HG03565 (cell line): ENCODE measurements around the gene FOXE1.

Source experiments
- ATAC-seq: cut with Tn5 transposase; IDR thresholded peaks from one replicate; pipeline ENCODE4 v1.9.1; 2021; ENCODE audit warnings: mild to moderate bottlenecking, moderate library complexity; ENCODE audit not compliant: unreplicated experiment

FOXE1 gene

GRCh38 chr9:97848215-97848479, 4.9 kb upstream of the FOXE1 start:
- no peak for ATAC-seq

GRCh38 chr9:97848480-97849237, 4.4 kb upstream of the FOXE1 start:
- no peak for ATAC-seq

- ATAC-seq, result no peak
These were observed 3.0 kb upstream of the FOXE1 start for GRCh38 chr9:97849980-97850379.

GRCh38 chr9:97850746-97851445, 2.1 kb upstream of the FOXE1 start:
- no peak for ATAC-seq

GRCh38 chr9:97851446-97851883, 1.6 kb upstream of the FOXE1 start:
- no peak for ATAC-seq

GRCh38 chr9:97852001-97852398, 1.0 kb upstream of the FOXE1 start:
- ATAC-seq, result no peak

- ATAC-seq, result no peak
These were observed 499 bp upstream of the FOXE1 start for GRCh38 chr9:97852399-97853055.

GRCh38 chr9:97853844-97854695, 1.0 kb downstream of the FOXE1 start:
- ATAC-seq, result no peak

GRCh38 chr9:97854696-97855485, 1.9 kb downstream of the FOXE1 start:
- no peak for ATAC-seq

- ATAC-seq, result no peak
These were observed 2.5 kb downstream of the FOXE1 start for GRCh38 chr9:97855486-97855875.

GRCh38 chr9:97855899-97856298, 2.9 kb downstream of the FOXE1 start:
- no peak for ATAC-seq

GRCh38 chr9:97856857-97857605, 4.0 kb downstream of the FOXE1 start:
- ATAC-seq, result no peak

- ATAC-seq, result no peak
These were observed 4.8 kb downstream of the FOXE1 start for GRCh38 chr9:97857606-97858392.

GRCh38 chr9:97858393-97858713, 5.3 kb downstream of the FOXE1 start:
- no peak for ATAC-seq

GRCh38 chr9:97858826-97859225, 5.8 kb downstream of the FOXE1 start:
- no peak for ATAC-seq

- no peak for ATAC-seq
These were observed 6.3 kb downstream of the FOXE1 start for GRCh38 chr9:97859346-97859745.

GRCh38 chr9:97860451-97861147, 7.6 kb downstream of the FOXE1 start:
- ATAC-seq, result no peak

- ATAC-seq, result no peak
These were observed 8.1 kb downstream of the FOXE1 start for GRCh38 chr9:97861148-97861475.

- no peak for ATAC-seq
These were observed 10.3 kb downstream of the FOXE1 start for GRCh38 chr9:97863314-97863713.
